GM19351 (cell line): ENCODE measurements around the gene OLFML3.

Source experiments
- ATAC-seq: cut with Tn5 transposase; IDR thresholded peaks from one replicate; pipeline ENCODE4 v1.9.1; 2021; ENCODE audit warnings: mild to moderate bottlenecking, moderate library complexity; ENCODE audit not compliant: unreplicated experiment

The OLFML3 gene

GRCh38 chr1:114024049-114024448 lies 44.8 kb downstream of the OLFML3 start:
- ATAC-seq, result no peak

- ATAC-seq, result no peak
Observed at GRCh38 chr1:114025609-114026401, 46.5 kb downstream of the OLFML3 start.

GRCh38 chr1:114026797-114027196 lies 47.5 kb downstream of the OLFML3 start:
- no peak for ATAC-seq
